NCI-H526 treated with DMSO at 0.1 percent for 48 hours (cell line): ENCODE measurements around the gene MAPK6.
"Not testable (repeated sequence)": the region's sequence is repeated elsewhere in the genome, so short reads cannot be mapped to it uniquely, and the experiment has no call there.

Experiments
- DNase-seq: peaks from one replicate; lab custom pipeline; 2025; lab: John Stamatoyannopoulos, UW

The MAPK6 gene

DNA sequence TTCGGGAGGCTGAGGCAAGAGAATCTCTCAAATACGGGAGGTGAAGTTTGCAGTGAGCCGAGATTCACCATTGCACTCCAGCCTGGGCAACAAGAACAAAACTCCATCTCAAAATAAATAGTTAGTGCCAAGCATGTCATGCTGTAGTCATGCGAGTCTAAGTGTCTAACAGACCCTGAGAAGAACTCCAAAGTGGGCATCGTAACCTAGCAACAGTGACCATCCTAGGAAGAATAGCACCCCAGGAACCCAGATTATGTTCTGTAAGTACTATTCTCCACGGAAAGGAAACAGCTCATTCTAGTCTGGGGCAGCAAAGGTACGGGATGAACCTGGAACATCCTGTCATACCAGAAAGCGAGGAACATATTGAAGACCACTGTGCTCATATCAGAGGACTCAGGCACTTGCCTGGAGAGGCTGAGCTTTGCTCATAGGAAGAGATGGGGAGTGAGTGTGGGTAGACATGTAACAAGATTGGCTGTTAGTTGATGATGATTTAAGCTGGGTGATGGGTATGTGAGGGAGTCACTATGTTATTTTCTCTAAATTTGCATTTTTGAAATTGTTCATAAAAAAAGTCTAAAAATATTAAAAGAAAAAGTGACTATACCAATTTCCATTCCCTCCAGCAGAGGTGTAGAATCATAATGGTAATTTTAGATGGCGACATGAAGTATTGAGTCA, 61.8 kb downstream of the MAPK6 start:
- DNase-seq = no peak

- DNase-seq = no peak
Measured at GRCh38 chr15:52082197-52083036, 63.4 kb downstream of the MAPK6 start.

- DNase-seq = not testable (repeated sequence)
Measured at GRCh38 chr15:52083037-52083359, 64.0 kb downstream of the MAPK6 start.

DNA sequence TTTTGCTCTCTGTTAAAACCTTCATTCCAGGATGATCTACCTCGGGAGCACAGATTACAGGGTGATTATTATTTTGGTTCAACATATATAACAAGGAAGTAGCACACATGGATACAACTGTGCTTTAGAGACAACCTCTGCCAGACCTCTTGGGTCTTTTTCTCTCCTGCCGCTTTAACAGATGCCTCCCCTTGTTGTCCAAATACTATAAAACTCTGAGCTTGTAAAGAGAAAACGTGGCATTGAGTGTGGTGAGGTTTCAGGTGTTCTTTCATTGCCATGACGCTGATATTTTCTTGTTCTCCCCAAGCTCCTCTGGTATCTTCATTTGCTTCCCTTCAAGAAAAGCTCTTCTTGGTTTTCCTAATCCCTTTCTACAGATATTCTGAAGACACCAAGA, 64.6 kb downstream of the MAPK6 start:
- no peak for DNase-seq

DNA sequence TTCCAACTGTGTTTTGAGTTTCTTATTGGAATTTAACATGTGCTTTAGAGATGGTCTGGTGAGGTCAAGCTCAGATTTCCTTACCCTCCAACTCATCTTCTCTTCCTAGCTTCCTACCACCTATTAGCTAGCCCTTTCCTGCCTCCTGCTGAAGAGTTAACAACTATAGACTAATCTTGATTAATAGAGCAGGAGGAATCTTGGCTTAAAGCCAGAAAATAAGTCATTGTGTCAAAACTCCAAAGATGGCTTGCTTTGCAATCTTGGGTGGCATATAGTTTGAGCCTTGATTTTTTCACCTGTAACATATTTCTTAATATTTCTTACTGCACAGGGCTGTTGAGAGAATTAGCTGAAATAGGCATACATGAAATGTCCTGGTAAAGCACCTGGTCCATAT, 66.3 kb downstream of the MAPK6 start:
- DNase-seq = no peak

GRCh38 chr15:52086011-52086786, 67.2 kb downstream of the MAPK6 start:
- DNase-seq = no peak

DNA sequence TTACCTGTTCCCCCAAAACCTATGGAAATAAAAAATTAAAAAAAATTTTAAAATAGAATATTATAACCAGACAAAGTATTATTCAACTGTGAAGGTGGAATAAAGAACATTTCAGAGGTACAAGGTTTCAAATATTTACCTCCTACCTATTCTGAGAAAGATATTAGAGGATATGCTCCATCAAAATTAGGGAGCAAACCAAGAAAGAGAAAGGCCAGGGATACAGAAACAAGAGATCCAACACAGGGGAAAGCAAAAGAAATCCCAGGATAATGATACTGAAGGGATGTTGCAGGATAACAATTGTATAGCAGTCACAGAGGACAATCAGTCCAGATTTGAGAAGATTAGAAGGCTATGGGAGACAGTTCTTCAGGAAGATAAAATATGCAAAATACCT, 71.2 kb downstream of the MAPK6 start:
- no peak for DNase-seq

GRCh38 chr15:52093167-52093538, 74.1 kb downstream of the MAPK6 start:
- no peak for DNase-seq

- no peak for DNase-seq
Measured at GRCh38 chr15:52093539-52094510, 74.8 kb downstream of the MAPK6 start.

GRCh38 chr15:52094811-52095584, 76.0 kb downstream of the MAPK6 start:
- DNase-seq = no peak

DNA sequence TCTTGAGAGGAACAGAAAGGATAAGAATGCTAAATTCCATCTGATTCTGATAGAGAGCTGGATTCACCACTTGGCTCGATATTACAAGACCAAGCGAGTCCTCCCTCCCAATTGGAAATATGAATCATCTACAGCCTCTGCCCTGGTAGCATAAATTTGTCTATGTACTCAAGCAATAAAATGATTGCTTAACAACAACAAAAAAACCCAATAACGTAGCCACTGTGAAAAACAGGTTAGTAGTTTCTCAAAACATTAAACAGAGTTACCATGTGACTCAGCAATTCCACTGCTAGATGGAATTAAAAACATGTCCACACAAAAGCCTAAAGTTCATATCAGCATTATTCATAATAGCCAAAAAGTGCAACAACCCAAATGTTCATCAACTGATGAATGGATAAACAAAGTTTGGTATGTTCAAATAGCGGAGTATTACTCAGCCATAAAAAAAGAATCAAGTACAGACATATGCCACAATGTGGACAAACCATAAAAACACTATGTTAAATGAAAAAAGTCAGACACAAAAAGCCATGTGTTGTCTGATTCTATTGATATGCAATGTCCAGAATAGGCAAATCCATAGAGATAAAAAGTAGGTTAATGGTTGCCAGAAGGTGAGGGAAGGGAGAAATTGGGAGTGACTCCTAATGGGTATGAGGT, 76.7 kb downstream of the MAPK6 start:
- no peak for DNase-seq

GRCh38 chr15:52096536-52096935, 77.5 kb downstream of the MAPK6 start:
- DNase-seq = not testable (repeated sequence)

DNA sequence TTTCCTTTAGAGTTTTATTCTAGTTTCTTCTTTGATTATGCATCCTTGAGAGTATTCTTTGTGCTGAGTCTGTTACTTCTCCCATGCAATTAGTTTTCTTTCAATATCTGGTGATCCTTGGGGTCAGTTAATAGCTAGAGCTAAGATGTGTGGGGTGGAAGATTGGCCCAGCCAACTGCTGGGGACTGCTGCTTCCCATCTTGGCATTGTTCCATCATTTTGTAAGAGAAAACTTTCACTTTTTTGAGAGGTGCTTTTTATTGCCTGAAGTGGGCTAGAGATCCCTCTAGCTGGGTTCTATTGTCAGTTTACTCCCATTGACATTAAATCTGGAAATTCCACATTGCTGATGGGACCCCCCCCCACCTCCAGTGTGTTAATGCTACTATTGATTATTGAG, 78.2 kb downstream of the MAPK6 start:
- DNase-seq = no peak

- DNase-seq = no peak
Measured at GRCh38 chr15:52098323-52098722, 79.3 kb downstream of the MAPK6 start.

GRCh38 chr15:52099651-52100272, 80.7 kb downstream of the MAPK6 start:
- no peak for DNase-seq

- DNase-seq = no peak
Measured at GRCh38 chr15:52100807-52101442, 81.9 kb downstream of the MAPK6 start.

DNA sequence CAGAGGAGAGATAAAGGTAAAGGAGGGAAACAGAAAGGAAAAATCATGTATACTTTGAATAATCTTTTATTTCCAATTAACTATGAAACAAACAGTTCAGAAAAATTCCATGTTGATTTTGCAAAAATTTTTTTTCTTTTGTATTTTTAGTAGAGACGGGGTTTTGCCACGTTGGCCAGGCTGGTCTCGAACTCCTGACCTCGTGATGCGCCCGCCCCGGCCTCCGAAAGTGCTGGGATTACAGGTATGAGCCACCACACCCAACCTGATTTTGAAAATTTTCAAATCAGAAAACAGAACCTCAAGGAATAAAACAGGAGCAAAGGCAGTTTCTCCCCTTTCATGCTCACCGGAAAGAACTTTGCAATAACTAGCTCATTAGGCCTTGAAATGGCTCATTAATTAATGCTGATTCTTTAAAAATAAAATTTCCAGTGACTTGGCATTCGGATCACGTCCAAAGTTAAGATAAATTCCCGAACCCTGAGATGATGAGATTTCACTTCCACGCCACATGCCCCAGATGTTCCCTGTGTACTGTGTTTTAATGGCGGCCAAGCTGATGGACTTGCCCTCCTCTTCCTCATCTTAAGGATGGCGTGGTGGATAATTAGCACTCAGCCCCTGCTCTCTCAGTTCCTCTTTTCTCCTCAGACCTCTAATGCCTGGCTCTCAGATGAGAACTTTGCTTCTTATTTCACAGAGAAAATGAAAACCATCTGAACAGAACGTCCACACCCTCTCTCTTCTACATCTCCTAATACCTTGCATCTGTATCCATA, 82.7 kb downstream of the MAPK6 start:
- no peak for DNase-seq

DNA sequence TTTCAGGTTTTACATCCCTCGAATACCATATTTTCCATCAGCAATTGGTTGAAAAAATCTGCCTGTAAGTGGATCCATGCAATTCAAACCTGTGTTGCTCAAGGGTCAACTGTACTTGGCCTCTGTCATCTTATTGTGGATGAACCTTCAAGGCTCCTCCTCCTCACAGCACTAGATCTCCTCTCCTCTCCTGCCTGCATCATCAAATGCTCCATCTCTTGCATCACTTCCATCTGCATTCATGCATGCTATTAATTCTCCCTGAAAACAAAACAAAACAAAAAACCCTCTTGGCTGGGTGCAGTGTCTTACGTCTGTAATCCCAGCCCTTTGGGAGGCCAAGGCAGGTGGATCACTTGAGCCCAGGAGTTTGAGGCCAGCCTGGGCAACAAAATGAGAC, 83.4 kb downstream of the MAPK6 start:
- DNase-seq = no peak
